Liver (tissue), 3 donors: ENCODE measurements around the gene SDF4.

Experiments
- RAD21 ChIP-seq, 2 donors: IDR thresholded peaks; 2 replicates each; pipeline ENCODE4 v1.6.1; 2016; ENCODE audit warnings: antibody characterized with exemption in 2 of 2, mild to moderate bottlenecking in 2 of 2
- TF ChIP-seq, protein P1 (sequence below): fragments of 150-350 bp; IDR thresholded peaks from 2 replicates; pipeline ENCODE4 v1.5.1; 2017; ENCODE audit warnings: improper control_type of control experiment, low read depth, low read length; ENCODE audit not compliant: missing input control
- donor health status: healthy.
- donor health status: healthy.

DNA sequence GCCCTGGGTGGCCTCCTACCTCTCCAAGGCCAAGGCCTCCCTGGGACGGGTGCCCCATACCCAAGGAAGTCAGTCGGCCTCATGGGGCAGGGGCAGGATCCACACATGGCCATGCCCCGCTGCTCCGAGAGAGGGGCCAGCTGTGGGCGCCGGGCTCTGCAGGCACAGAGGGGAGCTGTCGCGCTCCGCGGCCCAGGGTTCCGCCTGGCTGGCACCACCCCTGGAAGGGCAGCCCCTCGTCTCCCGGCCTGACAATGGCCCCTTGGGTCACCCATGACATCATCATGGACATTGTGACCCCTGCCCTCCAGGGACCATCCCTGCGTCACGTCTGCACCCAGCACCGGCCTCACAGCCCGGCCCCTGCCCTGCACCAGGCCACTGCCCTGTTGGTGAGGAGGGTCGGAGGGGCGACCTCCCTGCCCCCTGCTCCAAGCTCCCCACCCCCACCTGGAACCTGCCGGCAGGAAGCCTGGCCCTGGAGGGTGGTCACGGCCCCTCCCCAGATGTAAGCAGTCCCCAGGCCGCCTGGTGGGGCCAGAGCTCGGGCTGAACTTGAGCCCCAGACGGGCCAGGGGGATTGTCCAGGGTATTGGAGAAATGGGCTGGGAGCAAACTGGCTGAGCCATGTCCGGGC, 52.3 kb downstream of the SDF4 start:
- TF ChIP-seq, protein P1, sequence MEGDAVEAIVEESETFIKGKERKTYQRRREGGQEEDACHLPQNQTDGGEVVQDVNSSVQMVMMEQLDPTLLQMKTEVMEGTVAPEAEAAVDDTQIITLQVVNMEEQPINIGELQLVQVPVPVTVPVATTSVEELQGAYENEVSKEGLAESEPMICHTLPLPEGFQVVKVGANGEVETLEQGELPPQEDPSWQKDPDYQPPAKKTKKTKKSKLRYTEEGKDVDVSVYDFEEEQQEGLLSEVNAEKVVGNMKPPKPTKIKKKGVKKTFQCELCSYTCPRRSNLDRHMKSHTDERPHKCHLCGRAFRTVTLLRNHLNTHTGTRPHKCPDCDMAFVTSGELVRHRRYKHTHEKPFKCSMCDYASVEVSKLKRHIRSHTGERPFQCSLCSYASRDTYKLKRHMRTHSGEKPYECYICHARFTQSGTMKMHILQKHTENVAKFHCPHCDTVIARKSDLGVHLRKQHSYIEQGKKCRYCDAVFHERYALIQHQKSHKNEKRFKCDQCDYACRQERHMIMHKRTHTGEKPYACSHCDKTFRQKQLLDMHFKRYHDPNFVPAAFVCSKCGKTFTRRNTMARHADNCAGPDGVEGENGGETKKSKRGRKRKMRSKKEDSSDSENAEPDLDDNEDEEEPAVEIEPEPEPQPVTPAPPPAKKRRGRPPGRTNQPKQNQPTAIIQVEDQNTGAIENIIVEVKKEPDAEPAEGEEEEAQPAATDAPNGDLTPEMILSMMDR, result no peak
- no peak for TF ChIP-seq RAD21 (IDR thresholded peaks at IDR 0.05)
